Measurements from ENCODE around the gene CD6. TPM values are rescaled to one million over a fixed set of nuclear protein-coding genes. Genes with fewer than 3 reads are reported as not detected.

Gene CD6
- total RNA-seq, 4 donors from 2014 or later, result 0.42 to 2.7 (median 1.8) TPM

GRCh38 chr11:61021661-61022212, 50.3 kb downstream of the CD6 start:
- no peak for DNase-seq (ENCODE audit: low spot score in 2 of 2)
- intact Hi-C loops (cut with DNase I; ENCODE audit: low total_unique reads), result no loop called here
- no peak overlapping the region for H3K4me3 ChIP-seq (ENCODE audit: low read depth, poor library complexity, severe bottlenecking)
- WGBS, 2 donors, result 14 to 15% methylated on average over 10 to 13 of the region's 14 CpGs
- TF ChIP-seq CTCF (IDR thresholded peaks at IDR 0.05) (no peak), POLR2A (IDR thresholded peaks at IDR 0.05) (no peak)

- H3K4me3 ChIP-seq (ENCODE audit: low read depth, poor library complexity, severe bottlenecking), result no peak overlapping the region
- 28 to 40% methylated on average over 9 to 10 of the region's 10 CpGs for WGBS, 2 donors
- no peak for DNase-seq (ENCODE audit: low spot score in 2 of 2)
- TF ChIP-seq CTCF (IDR thresholded peaks at IDR 0.05), result no peak
- no peak for TF ChIP-seq POLR2A (IDR thresholded peaks at IDR 0.05)
- intact Hi-C loops (cut with DNase I; ENCODE audit: low total_unique reads), result no loop called here
These were observed 51.0 kb downstream of the CD6 start for GRCh38 chr11:61022311-61023085.

- intact Hi-C loops (cut with DNase I; ENCODE audit: low total_unique reads), result no loop called here
These were observed 51.8 kb downstream of the CD6 start for GRCh38 chr11:61023086-61023965.

GRCh38 chr11:61023966-61024295, 52.5 kb downstream of the CD6 start:
- WGBS, 2 donors, result 20 to 24% methylated on average over 5 of the region's 5 CpGs
- intact Hi-C loops (cut with DNase I; ENCODE audit: low total_unique reads), result no loop called here
- TF ChIP-seq POLR2A (IDR thresholded peaks at IDR 0.05) (no peak), CTCF (IDR thresholded peaks at IDR 0.05) (no peak)
- DNase-seq (ENCODE audit: low spot score in 2 of 2), result no peak
- no peak overlapping the region for H3K4me3 ChIP-seq (ENCODE audit: low read depth, poor library complexity, severe bottlenecking)

More at GRCh38 chr11:61023086-61023965, 51.8 kb downstream of the CD6 start:
- TF ChIP-seq CTCF (IDR thresholded peaks at IDR 0.05) (no peak), POLR2A (IDR thresholded peaks at IDR 0.05) (no peak)
- WGBS, 2 donors, result 62 to 65% methylated on average over 18 of the region's 18 CpGs
- H3K4me3 ChIP-seq (ENCODE audit: low read depth, poor library complexity, severe bottlenecking), result no peak overlapping the region
- no peak for DNase-seq (ENCODE audit: low spot score in 2 of 2)

DNA sequence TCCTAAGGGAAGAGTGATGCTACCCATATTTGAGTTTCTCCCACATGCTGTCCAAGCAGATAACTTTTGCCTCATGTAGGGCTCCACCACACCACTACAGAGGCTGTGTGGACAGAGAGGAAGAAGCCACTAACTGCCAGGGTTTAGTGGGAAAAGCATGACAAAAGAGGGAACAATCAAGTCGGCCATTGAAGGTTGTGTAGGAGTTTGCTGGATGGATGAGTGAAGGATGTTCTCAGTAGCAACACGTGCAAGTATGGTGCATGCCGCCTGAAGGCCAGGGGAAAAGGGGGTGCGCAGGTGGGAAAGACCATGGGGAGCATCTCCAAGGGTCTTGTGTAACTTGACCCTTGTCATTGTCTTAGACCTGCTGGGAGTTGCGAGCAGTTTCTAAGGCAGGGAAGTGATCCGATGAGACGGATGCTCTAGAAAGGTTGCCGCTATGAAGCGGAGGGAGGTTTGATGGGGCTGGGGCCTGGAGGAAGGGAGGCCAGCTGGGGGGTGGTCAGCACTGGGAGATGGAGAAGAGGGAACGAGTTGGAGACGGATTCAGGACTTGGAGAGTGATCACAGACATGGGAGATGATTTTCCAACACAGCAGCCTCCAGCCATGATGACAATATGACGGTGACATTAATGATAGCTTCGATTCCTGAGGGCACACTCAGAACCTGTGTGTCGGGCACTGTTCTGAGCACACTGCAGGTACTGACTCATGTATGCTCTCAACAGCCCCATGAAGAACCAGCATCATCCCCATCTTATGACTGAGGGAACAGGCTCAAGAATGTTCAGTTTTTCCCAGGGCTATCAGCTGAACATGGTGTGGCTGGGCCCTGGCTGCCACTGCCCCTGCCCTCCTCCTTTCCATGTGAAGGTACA, 53.7 kb downstream of the CD6 start:
- H3K4me3 ChIP-seq (ENCODE audit: low read depth, poor library complexity, severe bottlenecking), result no peak overlapping the region
- TF ChIP-seq POLR2A (IDR thresholded peaks at IDR 0.05) (no peak), CTCF (IDR thresholded peaks at IDR 0.05) (no peak)
- intact Hi-C loops (cut with DNase I; ENCODE audit: low total_unique reads), result no loop called here
- 83 to 86% methylated on average over 14 of the region's 14 CpGs for WGBS, 2 donors
- no peak for DNase-seq (ENCODE audit: low spot score in 2 of 2)

Data from lower leg skin (tissue), 4 donors.